HEK293 (cell line): Measurements from ENCODE around the gene ADAMTS9.

Source experiments
- BCL11A ChIP-seq: fragments of 450-650 bp; formaldehyde crosslinking; IDR thresholded peaks from 2 replicates; pipeline ENCODE4 v1.5.1; 2016; ENCODE audit warnings: low read depth, missing biosample characterization, missing genetic modification characterization
- CTCF ChIP-seq: fragments of 450-650 bp; formaldehyde crosslinking; IDR thresholded peaks from 2 replicates; pipeline ENCODE4 v1.5.1; 2016; ENCODE audit warnings: missing biosample characterization, missing genetic modification characterization
- YY1 ChIP-seq: fragments of 450-650 bp; formaldehyde crosslinking; IDR thresholded peaks from 2 replicates; pipeline ENCODE4 v1.5.1; 2018; ENCODE audit warnings: missing biosample characterization, missing genetic modification characterization
- ZBTB6 ChIP-seq: fragments of 450-650 bp; formaldehyde crosslinking; IDR thresholded peaks from 2 replicates; pipeline ENCODE4 v1.5.1; 2017; ENCODE audit warnings: missing biosample characterization, missing genetic modification characterization
- ZBTB7A ChIP-seq: fragments of 450-650 bp; formaldehyde crosslinking; IDR thresholded peaks from 2 replicates; pipeline ENCODE4 v1.5.1; 2016; ENCODE audit warnings: low read depth, missing biosample characterization, missing genetic modification characterization
- ZNF639 ChIP-seq: fragments of 450-650 bp; formaldehyde crosslinking; IDR thresholded peaks from 2 replicates; pipeline ENCODE4 v1.5.1; 2016; ENCODE audit warnings: missing biosample characterization, missing genetic modification characterization
- ZNF670 ChIP-seq: fragments of 450-650 bp; formaldehyde crosslinking; IDR thresholded peaks from 2 replicates; pipeline ENCODE4 v1.5.1; 2016; ENCODE audit warnings: missing biosample characterization, missing genetic modification characterization, low read depth
- ZNF701 ChIP-seq: fragments of 450-650 bp; formaldehyde crosslinking; IDR thresholded peaks from 2 replicates; pipeline ENCODE4 v1.5.1; 2016; ENCODE audit warnings: missing biosample characterization, missing genetic modification characterization
- TF ChIP-seq, protein P1 (sequence below): fragments of 450-650 bp; formaldehyde crosslinking; IDR thresholded peaks from 2 replicates; pipeline ENCODE4 v1.5.1; 2016; ENCODE audit warnings: missing biosample characterization, missing genetic modification characterization

- no peak for TF ChIP-seq YY1
- TF ChIP-seq, protein P1, sequence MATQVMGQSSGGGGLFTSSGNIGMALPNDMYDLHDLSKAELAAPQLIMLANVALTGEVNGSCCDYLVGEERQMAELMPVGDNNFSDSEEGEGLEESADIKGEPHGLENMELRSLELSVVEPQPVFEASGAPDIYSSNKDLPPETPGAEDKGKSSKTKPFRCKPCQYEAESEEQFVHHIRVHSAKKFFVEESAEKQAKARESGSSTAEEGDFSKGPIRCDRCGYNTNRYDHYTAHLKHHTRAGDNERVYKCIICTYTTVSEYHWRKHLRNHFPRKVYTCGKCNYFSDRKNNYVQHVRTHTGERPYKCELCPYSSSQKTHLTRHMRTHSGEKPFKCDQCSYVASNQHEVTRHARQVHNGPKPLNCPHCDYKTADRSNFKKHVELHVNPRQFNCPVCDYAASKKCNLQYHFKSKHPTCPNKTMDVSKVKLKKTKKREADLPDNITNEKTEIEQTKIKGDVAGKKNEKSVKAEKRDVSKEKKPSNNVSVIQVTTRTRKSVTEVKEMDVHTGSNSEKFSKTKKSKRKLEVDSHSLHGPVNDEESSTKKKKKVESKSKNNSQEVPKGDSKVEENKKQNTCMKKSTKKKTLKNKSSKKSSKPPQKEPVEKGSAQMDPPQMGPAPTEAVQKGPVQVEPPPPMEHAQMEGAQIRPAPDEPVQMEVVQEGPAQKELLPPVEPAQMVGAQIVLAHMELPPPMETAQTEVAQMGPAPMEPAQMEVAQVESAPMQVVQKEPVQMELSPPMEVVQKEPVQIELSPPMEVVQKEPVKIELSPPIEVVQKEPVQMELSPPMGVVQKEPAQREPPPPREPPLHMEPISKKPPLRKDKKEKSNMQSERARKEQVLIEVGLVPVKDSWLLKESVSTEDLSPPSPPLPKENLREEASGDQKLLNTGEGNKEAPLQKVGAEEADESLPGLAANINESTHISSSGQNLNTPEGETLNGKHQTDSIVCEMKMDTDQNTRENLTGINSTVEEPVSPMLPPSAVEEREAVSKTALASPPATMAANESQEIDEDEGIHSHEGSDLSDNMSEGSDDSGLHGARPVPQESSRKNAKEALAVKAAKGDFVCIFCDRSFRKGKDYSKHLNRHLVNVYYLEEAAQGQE: no peak
- TF ChIP-seq BCL11A (tag by site-specific recombination): no peak
- no peak for TF ChIP-seq ZNF639
- no peak for TF ChIP-seq ZBTB7A
- TF ChIP-seq ZBTB6 (tag by site-specific recombination): no peak
- no peak for TF ChIP-seq ZNF701 (tag by site-specific recombination)
- no peak for TF ChIP-seq CTCF (tag by site-specific recombination)
- TF ChIP-seq ZNF670 (tag by site-specific recombination): no peak
These were observed 93.7 kb downstream of the ADAMTS9 start for GRCh38 chr3:64594134-64594533.
